GM12891 (cell line): Measurements from ENCODE around the gene BRAT1.

Source experiments
- PAX5 ChIP-seq: IDR thresholded peaks from 2 replicates; pipeline ENCODE4 v1.6.1; 2011; ENCODE audit warnings: low read length, moderate library complexity, mild to moderate bottlenecking; ENCODE audit not compliant: insufficient read depth, severe bottlenecking
- POLR2A ChIP-seq: IDR thresholded peaks from 2 replicates; pipeline ENCODE4 v1.6.1; 2011; ENCODE audit warnings: low read depth, low read length, control low read depth
- POLR2AphosphoS5 ChIP-seq: IDR thresholded peaks from 2 replicates; pipeline ENCODE4 v1.6.1; 2011; ENCODE audit warnings: low read depth, low read length, control low read depth
- POU2F2 ChIP-seq: IDR thresholded peaks from 2 replicates; pipeline ENCODE4 v1.6.1; 2011; ENCODE audit warnings: low read depth, mild to moderate bottlenecking, control low read depth, low read length, moderate library complexity
- SPI1 ChIP-seq: IDR thresholded peaks from 2 replicates; pipeline ENCODE4 v1.6.1; 2011; ENCODE audit warnings: low read depth, low read length, control low read depth
- TAF1 ChIP-seq: IDR thresholded peaks from 2 replicates; pipeline ENCODE4 v1.6.1; 2011; ENCODE audit warnings: low read depth, low read length, control low read depth

- TF ChIP-seq POLR2A, result no peak
- no peak for TF ChIP-seq TAF1
- TF ChIP-seq POLR2AphosphoS5, result no peak
- TF ChIP-seq PAX5, result no peak
- TF ChIP-seq SPI1, result no peak
- no peak for TF ChIP-seq POU2F2
Measured at GRCh38 chr7:2521952-2522591, 33.3 kb downstream of the BRAT1 start.
